BE2C (cell line): ENCODE measurements around the gene LUC7L.
"Not testable (repeated sequence)": the region's sequence is repeated elsewhere in the genome, so short reads cannot be mapped to it uniquely, and the experiment has no call there.

ENCODE experiments used
- DNase-seq: peaks from one replicate; pipeline ENCODE4 v3.0.0-alpha.2; 2020
- H3K27me3 ChIP-seq: fragments of 250-450 bp; sonication (Bioruptor Pico); 2 replicates; pipeline ENCODE4 v1.5.1; 2020; ENCODE audit warnings: mild to moderate bottlenecking
- H3K36me3 ChIP-seq: fragments of 250-450 bp; sonication (Bioruptor Pico); 2 replicates; pipeline ENCODE4 v1.5.1; 2020; ENCODE audit warnings: mild to moderate bottlenecking
- H3K4me1 ChIP-seq: fragments of 250-450 bp; sonication (Bioruptor Pico); 2 replicates; pipeline ENCODE4 v1.5.1; 2020
- H3K4me3 ChIP-seq: 2 replicates; pipeline ENCODE4 v1.5.1; 2011; ENCODE audit warnings: low read depth, low read length
- H3K9me3 ChIP-seq: fragments of 250-450 bp; sonication (Bioruptor Pico); 2 replicates; pipeline ENCODE4 v1.5.1; 2020
- TF ChIP-seq, protein P1 (sequence below): IDR thresholded peaks from 2 replicates; pipeline ENCODE4 v1.5.1; 2012; ENCODE audit warnings: mild to moderate bottlenecking, low read depth, low read length

Gene LUC7L

GRCh38 chr16:168424-168823 lies 60.8 kb downstream of the LUC7L start:
- H3K36me3 ChIP-seq: no peaks in the 10 kb centered on the region
- TF ChIP-seq, protein P1, sequence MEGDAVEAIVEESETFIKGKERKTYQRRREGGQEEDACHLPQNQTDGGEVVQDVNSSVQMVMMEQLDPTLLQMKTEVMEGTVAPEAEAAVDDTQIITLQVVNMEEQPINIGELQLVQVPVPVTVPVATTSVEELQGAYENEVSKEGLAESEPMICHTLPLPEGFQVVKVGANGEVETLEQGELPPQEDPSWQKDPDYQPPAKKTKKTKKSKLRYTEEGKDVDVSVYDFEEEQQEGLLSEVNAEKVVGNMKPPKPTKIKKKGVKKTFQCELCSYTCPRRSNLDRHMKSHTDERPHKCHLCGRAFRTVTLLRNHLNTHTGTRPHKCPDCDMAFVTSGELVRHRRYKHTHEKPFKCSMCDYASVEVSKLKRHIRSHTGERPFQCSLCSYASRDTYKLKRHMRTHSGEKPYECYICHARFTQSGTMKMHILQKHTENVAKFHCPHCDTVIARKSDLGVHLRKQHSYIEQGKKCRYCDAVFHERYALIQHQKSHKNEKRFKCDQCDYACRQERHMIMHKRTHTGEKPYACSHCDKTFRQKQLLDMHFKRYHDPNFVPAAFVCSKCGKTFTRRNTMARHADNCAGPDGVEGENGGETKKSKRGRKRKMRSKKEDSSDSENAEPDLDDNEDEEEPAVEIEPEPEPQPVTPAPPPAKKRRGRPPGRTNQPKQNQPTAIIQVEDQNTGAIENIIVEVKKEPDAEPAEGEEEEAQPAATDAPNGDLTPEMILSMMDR: no peak
- no peaks in the 10 kb centered on the region for H3K9me3 ChIP-seq
- H3K27me3 ChIP-seq: peaks cover 54% of the 10 kb centered on the region
- peak; percentile 42 for DNase-seq
- H3K4me3 ChIP-seq: no peak overlapping the region
- peaks cover 5% of the 10 kb centered on the region for H3K4me1 ChIP-seq

GRCh38 chr16:167122-167690 lies 62.0 kb downstream of the LUC7L start:
- peaks cover 5% of the 10 kb centered on the region for H3K4me1 ChIP-seq
- H3K9me3 ChIP-seq: no peaks in the 10 kb centered on the region
- TF ChIP-seq, protein P1: no peak
- H3K27me3 ChIP-seq: peaks cover 51% of the 10 kb centered on the region
- no peaks in the 10 kb centered on the region for H3K36me3 ChIP-seq
- no peak overlapping the region for H3K4me3 ChIP-seq
- no peak for DNase-seq

DNA sequence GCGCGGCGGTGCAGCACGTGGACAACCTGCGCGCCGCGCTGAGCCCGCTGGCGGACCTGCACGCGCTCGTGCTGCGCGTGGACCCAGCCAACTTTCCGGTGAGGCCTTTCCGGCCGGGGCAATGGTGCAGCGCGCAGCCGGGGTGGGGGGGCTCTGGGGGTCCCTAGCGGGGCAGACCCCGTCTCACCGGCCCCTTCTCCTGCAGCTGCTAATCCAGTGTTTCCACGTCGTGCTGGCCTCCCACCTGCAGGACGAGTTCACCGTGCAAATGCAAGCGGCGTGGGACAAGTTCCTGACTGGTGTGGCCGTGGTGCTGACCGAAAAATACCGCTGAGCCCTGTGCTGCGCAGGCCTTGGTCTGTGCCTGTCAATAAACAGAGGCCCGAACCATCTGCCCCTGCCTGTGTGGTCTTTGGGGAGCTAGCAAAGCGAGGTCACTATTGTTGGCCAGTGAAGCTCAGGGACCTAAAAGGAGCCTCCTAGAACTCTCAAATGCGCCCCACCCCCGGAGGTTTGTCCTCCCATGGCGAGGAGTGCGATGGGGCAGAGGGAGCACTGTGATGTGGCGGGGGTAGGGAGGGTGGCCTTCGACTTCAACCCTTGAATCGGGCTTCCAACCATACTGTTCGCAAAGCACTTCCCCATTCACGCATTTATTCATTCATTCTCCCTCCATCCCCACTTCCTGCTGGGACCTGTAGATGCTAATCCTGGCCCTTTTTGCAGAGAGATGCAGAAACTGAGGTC lies 62.7 kb downstream of the LUC7L start:
- no peaks in the 10 kb centered on the region for H3K9me3 ChIP-seq
- H3K36me3 ChIP-seq: no peaks in the 10 kb centered on the region
- H3K4me1 ChIP-seq: peaks cover 5% of the 10 kb centered on the region
- TF ChIP-seq, protein P1: no peak
- peaks cover 46% of the 10 kb centered on the region for H3K27me3 ChIP-seq
- no peak overlapping the region for H3K4me3 ChIP-seq
- DNase-seq: no peak

DNA sequence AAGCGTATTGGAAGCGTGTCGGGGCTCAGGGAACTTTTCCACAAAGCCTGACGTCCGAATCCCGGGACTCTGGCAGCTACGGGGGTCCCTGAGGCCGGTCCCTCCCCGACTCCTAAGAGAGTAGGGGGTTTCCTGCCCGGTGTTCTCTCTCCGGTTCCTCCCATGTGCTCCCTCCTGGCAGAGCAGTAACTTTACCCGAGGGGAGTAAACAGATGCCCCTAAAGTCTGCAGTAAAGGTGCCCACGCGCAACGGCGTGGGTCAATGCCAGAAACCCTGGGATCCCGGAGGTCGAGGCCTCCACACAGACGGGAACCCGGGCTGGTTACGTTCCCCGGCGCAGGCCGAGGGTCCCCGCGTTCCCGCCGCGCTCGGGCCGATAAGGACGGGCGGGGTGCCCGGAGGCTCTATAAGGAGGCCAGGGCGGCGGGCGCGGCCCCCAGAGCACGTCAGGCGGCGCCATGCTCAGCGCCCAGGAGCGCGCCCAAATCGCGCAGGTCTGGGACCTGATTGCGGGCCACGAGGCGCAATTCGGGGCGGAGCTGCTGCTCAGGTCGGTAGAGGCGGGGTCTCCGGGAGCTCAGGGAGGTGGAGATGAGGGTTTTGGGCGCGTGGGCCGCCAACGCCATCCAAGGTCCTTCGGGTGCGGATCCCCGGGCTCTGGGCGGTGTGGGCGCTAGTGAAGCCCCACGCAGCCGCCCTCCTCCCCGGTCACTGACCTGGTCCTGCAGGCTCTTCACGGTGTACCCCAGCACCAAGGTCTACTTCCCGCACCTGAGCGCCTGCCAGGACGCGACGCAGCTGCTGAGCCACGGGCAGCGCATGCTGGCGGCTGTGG lies 63.5 kb downstream of the LUC7L start, which contains the start of gene HBM:
Gene HBM (plus strand): TSS at position 440 of the 836 bp plus-strand sequence. CDS start 20 bp downstream, at position 460.
- Histone ChIP-seq H3K4me1 (peaks cover 5% of the 10 kb centered on the region), H3K27me3 (peaks cover 40% of the 10 kb centered on the region), H3K36me3 (no peaks in the 10 kb centered on the region), H3K4me3 (peak within 1 kb of the TSS; percentile 38), H3K9me3 (no peaks in the 10 kb centered on the region)
- TF ChIP-seq, protein P1: no peak
- no peak for DNase-seq

- peaks cover 35% of the 10 kb centered on the region for H3K27me3 ChIP-seq
- H3K4me1 ChIP-seq: peaks cover 5% of the 10 kb centered on the region
- TF ChIP-seq, protein P1: no peak
- DNase-seq: no peak
- peak overlapping the region; percentile 38 for H3K4me3 ChIP-seq
- H3K36me3 ChIP-seq: no peaks in the 10 kb centered on the region
- H3K9me3 ChIP-seq: no peaks in the 10 kb centered on the region
Measured at GRCh38 chr16:164827-165538, 64.3 kb downstream of the LUC7L start.

GRCh38 chr16:164134-164823 lies 65.0 kb downstream of the LUC7L start:
- not testable (repeated sequence) for DNase-seq, H3K9me3 ChIP-seq, H3K4me1 ChIP-seq, H3K4me3 ChIP-seq, H3K36me3 ChIP-seq
- H3K27me3 ChIP-seq: peaks cover 37% of the 10 kb centered on the region

GRCh38 chr16:163696-164095 lies 65.6 kb downstream of the LUC7L start:
- not testable (repeated sequence) for H3K4me3 ChIP-seq, H3K4me1 ChIP-seq, H3K9me3 ChIP-seq, DNase-seq, H3K36me3 ChIP-seq
- H3K27me3 ChIP-seq: peaks cover 40% of the 10 kb centered on the region

DNA sequence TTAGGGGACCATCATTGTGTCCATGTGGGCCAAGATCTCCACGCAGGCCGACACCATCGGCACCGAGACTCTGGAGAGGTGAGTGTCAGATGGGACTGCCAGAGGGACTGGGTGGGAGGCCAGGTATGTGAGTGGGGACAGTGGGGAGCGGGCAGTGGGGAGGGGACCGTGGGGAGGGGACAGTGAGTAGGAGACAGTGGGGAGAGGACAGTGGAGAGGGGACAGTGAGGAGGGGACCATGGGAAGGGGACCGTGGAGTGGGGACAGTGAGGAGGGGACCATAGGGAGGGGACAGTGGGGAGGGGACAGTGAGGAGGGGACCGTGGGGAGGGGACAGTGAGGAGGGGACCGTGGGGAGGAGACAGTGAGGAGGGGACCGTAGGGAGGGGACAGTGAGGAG lies 66.1 kb downstream of the LUC7L start:
- H3K4me1 ChIP-seq, H3K4me3 ChIP-seq, H3K9me3 ChIP-seq, DNase-seq, H3K36me3 ChIP-seq: not testable (repeated sequence)
- peaks cover 43% of the 10 kb centered on the region for H3K27me3 ChIP-seq
